T-helper 22 cell (primary cell): ENCODE measurements around the gene YKT6.
"Not testable (repeated sequence)": the region's sequence is repeated elsewhere in the genome, so short reads cannot be mapped to it uniquely, and the experiment has no call there.

ENCODE experiments used
- DNase-seq: peaks from one replicate; pipeline ENCODE4 v3.0.0-alpha.2; 2020; ENCODE audit warnings: low read depth

YKT6 gene

DNA sequence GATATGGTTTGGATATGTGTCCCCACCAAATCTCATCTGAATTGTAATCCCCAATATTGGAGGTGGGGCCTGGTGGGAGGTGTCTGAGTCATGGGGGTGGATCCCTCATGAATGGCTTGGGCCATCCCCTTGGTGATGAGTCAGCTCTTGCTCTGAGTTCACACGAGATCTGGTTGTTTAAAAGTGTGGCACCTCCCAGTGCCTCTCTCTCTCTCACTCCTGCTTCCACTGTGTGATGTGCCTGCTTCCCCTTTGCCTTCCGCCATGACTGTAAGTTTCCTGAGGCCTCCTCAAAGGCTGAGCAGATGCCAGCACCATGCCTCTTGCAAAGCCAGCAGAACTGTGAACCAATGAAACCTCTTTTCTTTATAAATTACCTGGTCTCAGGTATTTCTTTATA lies 6.7 kb upstream of the YKT6 start:
- DNase-seq = no peak

DNA sequence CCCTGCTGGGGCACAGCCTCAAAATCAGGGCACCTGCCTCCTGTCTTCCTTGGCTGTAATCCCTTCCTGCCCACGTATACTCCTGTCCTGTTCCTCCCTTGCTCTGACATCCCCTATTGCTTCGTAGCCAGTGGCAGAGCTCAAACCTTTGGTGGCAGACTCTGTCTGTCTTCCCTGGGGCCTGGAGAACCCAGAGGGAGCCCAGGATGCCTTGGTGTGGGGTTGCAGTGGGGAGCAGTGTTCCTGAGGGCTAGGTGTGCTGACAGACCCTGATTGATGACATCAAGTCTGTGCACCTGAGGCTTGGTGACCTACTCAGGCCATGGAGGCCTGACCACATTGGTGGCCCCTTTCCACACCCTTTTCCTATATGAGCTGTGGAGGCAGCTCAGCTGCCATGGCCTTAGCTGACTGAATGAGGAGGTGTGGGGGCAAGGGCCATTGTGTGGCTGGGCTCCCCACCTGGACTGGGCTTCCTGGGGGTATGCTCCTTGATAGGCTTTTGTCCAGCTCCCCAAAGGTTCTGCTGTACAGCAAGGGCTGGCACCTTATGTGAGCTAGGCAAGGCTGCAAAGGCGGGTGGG lies 6.1 kb upstream of the YKT6 start:
- DNase-seq = no peak

DNA sequence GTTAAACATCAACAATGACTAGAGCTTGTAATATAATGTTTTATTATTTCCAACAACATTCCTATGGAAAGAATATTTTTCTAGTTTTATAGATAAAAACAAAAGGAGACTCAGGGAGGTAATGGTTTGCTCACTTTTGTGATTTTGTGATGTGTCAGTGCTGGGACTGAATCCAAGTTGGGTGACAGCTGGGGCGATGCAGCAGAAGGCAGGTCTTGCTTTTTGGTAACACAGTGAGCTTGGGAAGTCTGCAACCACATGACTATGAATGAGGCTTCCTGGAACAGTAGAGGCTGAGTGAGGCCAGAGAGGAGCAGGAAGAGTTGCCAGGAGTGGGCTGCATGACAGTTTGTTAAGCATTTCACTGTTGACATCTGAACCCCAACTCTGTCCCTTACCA lies 4.9 kb upstream of the YKT6 start:
- no peak for DNase-seq

DNA sequence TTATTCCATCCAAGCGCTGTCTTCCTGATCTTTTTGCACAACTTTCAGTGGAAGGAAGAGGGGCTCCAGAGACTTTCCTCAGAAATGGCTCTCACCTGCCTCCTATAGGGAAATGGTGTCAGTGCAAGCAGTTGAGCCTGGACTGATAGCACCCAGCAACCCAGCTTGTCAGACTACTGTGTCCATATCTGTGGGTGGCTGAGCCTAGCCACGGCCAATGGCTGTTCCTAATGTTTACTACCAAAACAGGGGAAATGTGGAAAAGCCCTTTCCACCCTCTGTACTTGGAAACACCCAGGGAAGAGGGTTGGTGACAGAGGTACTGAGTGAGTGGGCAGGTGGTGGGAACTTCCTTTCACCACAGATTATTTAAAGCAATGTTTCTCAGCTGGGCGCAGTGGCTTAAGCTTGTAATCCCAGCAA lies 4.3 kb upstream of the YKT6 start:
- no peak for DNase-seq

DNA sequence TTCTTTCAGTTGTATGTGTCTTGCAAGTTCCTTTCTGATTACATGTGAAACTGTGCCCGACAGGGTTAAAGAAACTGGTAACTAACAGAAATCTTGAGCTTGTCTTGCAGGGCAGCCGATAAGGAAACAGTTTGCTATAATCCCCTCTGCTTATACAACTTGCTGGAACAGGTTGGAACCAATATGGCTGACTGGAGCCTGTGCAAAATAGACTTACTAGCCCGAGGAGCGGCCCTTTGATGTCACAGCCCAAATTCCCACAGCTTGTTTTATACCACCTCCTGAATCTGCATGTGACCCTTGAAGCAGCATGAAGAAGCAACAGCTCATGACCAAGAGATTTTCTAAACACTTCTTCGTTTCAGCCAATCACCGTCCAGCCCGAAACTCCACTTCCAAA lies 3.3 kb upstream of the YKT6 start:
- no peak for DNase-seq

DNA sequence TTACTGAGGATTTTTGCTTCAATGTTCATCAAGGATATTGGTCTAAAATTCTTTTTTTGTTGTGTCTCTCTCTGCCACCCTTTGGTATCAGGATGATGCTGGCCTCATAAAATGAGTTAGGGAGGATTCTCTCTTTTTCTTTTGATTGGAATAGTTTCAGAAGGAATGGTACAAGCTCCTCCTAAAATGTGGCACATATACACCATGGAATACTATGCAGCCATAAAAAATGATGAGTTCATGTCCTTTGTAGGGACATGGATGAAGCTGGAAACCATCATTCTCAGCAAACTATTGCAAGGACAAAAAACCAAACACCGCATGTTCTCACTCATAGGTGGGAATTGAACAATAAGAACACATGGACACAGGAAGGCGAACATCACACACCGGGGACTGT lies 615 bp upstream of the YKT6 start:
- DNase-seq = not testable (repeated sequence)

DNA sequence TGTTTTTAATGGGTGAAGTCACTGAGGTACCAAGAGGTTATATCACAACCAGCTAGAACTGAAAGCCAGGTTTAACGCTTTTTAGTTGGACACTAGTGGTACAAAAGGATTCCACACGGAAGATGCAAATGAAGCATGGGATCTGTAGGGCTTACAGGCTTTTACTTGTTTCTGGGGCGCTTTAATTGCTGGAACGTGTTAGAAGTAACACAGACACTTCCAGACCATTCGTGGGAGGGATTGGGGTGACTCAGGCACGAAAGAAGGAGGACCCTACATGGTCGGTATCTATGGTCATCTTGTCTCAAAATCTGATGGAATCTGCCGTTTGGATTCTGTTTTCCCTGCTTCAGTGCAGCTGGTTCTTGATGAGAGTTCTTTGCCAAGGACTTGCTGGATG lies 1.0 kb downstream of the YKT6 start:
- DNase-seq = no peak

DNA sequence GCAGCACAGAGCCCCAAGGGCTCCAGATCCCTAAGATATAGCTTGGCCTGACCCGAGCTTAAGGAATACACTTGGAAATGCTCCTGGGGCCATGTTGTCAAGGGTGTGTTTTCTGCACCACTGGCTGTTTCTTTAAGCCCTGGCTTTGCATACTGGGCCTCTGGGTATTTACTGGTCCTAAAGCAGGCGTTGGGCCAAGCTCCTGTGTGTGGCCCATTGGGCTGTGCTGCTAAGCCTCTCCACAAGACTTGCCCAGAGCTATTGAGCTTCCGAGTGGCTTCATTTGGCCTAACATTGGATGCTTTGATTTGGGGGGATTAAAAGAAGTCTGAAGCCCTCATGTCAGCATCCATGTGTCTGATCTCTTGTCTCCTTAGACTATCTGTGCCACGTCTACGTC lies 5.2 kb downstream of the YKT6 start:
- DNase-seq = no peak

DNA sequence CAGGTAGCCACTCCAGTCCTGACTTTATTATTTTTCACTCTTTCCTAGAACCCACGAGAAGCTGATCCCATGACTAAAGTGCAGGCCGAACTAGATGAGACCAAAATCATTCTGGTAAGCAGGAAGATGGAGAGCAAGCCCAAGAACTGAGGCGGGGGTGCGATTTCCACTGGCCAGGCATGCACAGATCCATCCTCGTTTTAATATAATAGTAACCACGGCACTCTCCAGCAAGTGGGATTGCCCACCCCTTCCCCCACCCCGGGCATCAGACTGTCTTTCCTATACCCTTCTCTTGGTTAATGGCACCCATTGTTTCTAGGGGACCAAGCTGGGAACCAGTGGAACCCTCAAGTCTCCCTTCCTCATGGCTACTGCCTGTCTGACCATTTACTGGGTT lies 7.3 kb downstream of the YKT6 start:
- DNase-seq = no peak

DNA sequence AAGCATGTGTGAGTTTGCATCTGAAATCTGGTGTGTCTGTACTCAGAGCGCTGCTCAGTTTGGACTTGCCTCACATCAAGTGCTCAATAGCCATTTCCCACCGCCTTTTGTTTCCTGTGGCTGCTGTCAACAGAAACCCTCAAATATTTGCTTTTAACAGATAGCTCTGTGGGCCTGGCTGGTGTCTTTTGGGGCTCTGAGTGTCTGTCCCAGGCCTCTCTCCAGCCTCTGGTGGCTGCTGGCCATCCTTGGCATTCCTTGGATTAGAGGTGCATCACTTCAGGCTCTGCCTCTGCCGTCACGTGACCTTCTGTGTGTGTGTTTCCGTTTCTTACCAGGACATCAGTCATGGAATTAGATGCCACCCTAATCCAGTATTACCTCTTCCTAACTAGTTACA lies 9.3 kb downstream of the YKT6 start:
- DNase-seq = no peak

DNA sequence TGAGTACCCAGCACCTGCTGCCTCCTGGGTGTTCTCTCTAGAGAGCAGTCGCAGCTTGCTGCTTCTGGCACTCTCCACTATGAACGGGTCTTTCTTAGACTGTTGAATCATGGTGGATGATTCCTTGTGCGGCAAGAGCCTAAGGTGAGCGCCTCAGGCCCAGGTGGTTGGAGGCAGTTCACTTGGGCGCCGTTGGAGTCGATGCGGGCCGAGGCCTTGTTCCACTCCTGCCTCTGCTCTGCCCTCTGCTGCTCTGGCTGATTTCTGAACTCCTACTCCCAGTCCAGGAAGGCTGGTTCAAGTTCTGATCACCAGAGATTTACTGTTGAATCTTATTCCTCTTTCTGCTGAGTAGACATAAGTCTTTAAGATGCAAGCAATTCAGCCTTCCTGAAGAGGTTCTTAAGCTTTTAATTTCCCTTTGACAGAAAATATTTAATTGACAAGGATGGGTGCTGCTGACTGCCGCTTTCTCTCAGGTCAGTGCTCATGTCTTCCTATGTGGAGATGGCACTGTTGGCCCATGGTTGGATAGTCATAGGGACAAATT lies 10.4 kb downstream of the YKT6 start:
- DNase-seq = no peak

DNA sequence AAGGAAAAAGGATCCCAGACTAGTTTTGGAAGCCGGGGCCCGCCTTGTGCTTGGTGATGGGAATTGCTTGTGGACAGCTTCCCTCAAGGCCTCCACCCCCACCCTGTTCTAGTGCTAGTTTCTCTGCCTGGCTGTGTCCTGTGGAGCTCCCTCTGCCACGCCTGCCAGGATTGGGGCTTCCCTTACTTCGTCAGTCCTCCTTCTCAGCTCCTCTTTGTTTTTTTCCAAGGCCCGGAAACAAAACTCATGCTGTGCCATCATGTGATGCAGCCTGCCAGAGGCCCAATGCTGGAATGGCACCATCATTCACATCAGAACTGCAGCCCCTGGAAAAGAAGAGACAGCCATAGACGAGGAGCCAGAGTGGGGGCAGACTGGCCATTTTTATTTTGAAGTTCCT lies 11.2 kb downstream of the YKT6 start:
- DNase-seq = no peak

DNA sequence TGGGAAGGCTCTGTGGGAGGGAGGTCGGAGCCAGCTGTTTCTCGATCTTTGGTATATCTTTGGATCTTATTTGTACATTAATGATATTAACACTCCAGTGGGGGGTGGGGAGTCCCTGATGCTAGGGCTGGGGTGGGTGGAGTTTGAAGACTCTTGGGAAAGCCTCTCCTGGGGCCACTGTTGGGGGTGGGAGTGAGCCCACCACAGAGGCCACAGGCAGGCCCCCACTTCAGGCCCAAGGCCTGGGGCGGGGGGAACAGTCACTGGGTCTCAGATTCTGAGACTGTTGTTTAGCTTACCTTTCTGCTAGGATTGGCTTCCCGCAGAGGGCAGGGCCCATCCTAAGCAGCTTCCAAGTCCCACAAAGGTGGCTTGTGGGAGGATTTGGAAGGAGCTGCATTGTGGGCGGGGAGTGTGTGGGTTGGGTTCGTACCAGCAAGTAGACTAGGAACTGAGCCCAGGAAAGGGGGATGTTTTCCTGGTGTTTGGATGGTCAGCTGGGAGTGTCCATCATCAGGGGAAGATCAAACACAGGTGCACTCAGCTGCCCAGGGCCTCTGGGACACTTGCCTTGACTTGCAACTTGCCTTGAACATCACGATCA lies 11.9 kb downstream of the YKT6 start:
- no peak for DNase-seq

DNA sequence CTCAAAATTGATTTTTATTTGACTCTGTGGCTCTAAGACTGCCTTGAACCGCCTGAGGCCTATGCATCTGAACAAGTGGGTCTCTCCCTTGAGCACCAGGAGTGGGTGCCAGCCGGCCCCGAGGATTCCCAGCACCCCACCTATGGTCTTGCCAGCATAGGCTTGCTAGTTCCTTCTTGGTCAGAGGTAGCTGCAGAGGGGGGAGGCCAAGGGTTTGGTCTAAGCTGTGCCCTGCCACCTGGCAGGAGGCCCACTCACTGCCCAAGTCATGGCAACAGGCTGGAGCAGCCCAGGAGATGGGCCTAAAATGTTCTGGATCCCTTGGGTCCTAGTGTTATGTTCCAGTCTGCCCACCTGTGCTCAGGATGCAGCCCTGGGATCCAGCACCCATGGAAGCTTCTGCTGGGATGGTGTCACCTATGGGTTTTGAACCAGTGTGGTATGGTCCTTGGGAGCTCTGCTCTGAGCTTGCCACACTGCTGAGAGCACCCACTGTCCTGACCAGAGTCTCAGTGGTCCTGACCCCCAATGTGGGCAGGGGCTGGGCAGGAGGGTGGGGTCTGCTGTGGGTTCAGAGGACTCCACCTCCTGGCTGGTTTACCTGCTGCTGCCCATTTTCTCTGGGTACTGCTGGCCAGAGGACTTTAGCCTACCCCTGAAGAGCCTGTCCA lies 12.6 kb downstream of the YKT6 start:
- DNase-seq = no peak

DNA sequence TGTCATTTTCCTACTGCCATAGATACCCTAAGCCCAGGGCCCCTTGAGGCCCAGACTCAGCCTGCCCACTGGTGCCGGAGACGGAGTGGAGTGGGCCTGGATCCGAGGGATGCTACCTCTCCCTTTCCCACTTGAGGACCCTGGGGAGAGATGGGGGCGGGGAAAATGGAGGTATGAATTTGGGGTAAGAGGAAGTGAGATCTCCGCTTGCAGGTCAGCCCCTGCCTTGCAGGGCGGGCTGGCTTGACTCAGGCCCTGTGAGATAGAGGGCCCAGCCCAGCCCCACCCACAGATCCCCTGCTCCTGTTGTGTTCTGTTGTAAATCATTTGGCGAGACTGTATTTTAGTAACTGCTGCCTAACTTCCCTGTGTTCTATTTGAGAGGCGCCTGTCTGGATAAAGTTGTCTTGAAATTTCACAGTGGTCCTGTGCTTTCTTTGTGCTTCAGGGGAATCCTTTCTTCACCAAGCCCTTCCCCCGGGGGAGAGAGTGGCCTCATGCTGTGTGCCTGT lies 13.2 kb downstream of the YKT6 start:
- no peak for DNase-seq

DNA sequence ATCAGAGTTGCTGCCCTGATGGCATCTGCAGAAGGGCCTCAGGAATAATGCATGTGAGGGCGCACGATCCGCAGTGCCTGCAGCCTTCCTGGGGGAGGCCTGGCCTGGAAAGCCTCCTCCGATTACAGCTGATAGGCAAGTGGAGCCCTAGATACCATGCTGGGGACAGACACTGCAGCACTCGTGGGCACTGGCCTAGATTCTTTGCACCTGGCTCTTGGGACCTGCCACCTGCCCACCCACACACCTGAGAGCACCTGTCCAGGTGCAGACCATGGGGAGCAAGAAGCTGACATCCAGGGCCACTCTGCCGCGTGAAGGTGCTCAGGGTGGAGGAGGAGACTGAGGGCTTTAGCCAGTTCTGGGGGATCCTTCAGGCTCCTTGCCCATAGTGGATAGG lies 14.8 kb downstream of the YKT6 start:
- DNase-seq = no peak

DNA sequence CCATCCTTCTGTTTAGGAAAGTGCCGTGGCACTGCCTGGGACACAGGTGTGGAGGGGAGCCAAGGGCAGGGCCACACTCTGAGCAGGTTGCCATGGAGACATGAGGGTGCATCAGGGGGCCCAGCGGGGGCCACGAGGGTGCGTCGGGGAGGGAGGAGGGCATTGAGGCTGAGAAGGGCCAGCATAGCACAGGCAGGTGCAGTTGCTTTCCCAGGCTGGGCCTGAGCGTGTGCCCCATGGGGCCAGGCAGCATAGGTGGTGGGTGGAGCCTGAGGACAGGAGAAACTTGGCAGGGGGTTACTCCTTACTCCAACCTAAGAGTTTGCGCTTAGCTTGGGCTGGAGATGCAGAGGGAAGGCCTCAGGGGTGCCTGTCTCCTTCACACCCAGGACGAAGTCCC lies 15.2 kb downstream of the YKT6 start:
- no peak for DNase-seq

DNA sequence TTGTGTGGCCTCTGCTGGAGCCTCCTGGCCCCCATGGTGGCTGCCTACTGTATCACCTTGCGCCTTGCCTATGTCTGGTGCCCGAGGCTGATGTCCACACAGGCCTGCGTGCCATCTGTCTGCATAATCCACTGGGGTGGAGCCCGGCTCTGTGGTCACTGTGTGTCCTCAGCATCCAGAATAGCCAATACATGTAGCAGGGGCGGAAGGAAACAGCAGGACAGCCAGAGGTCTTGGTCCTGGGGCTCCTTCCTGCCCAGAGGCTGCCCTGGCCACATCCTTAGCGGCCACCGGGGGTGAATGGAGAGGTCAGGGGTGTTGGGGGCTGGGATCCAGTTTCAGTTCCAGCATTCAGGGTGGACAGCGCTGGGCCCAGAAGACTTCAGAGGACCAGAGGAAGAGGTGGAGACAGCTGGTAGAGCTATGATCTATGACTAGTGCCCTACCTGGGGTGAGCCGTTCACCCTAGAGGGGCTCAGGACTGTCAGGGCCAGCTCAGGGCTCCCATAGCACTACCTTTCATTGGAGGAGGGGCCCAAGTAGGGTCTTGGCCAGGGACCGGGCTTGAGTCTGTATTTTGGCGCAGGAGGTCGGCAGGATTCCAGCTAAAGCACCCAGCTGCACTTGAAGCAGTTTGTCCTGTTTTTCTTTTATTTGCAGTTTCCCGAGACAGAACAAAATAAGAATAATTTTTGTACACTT lies 15.9 kb downstream of the YKT6 start:
- no peak for DNase-seq

DNA sequence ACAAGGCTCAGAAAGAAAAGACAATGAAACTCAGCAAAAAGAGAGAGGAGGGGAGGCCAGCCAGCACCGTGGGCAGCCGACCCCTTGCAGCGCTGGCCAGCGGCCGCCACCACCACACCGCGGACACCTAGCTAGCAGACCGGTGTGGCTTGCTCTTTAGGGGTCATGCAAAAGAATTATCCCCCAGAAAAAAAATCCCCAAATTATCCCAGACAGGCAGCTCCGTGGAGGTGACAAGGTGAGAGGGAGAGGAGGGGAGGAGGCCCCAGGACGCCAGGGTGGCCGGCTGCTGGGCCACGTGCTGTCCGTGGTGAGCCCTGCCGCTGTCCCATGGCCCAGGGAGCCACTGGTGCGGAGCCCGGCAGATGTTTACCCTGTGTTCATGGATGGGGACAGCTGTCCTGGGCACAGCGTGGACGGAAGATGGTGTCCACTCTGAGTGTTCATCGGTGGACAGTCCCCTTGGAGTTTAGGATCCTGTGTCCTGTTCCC lies 16.5 kb downstream of the YKT6 start:
- DNase-seq = no peak

DNA sequence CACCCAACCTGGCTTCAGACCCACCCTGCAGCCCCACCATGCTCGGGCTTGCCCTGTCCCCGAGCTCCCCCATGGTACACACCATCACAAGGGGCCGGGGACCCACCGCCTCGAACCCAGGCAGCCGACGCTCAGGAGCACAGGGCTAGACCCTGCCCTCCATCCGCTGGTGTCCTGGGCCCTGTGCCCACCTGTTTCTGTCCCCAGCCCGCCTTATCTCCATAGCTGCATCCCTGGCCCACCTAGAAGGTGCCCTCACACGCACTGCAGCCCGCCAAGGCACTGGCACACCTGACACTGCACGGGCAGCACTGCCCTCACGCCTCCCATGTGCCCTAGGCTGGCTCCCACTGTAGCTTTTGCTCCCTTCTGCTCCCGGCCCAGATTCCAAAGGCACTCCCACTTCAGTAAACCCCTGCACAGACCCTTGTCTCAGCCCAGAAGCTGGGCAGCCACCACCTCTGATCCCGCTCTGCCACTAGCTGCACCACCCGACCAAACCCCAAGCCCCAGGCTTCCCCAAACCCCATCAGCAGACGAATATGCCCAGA lies 17.1 kb downstream of the YKT6 start:
- DNase-seq = no peak

DNA sequence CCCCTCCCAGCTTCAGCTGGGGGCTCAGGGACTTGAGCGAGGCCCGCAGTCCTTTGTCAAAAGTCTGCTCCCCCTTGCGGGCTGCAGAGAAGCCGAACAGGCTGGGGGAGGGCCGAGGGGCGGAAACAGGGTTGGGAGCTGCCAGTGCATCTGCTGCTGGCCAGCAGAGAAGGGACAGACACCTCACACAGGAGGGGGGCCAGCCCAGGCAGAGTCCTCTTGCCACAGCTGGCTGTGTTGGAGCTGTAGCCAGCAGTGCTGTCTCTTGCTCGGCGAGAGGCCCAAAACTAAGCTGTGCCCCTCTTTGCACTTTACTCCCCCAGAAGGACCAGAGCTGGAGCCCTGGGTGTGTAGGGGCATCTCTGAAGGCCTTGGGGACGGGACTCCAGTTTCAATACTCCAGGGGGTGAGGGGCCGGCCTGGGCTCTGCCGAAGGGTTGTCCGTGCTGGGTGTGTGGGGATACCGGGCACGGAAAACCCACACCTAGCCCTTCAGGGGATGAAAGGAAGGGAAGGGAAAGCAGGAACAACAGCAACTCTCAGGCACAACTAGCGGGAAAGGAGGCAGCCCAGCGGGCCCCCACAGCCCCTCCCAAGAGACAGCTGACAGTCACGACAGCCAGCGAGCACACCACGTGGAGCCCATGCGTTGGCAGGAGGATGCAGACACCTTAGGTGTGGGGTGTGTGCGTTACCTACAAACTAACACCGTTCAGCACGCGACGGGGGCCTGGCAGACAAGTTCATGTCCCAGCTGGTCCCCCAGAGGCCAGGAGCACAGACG lies 17.8 kb downstream of the YKT6 start:
- no peak for DNase-seq
